HEK293 (cell line): Measurements from ENCODE around the gene ZFYVE19.
A peak's percentile ranks its signal among the peaks of the same experiment; 100 is the strongest.

Source experiments
- CTCF ChIA-PET: fragments of 350-600 bp; formaldehyde crosslinking; extraction: SDS; loops from one replicate; lab custom pipeline; 2021; ENCODE audit warnings: antibody characterized with exemption; lab: Yijun Ruan, JAX
- POLR2A ChIA-PET: fragments of 300-600 bp; formaldehyde crosslinking; extraction: SDS; loops from one replicate; lab custom pipeline; 2020; ENCODE audit warnings: antibody characterized with exemption, inconsistent platforms; lab: Yijun Ruan, JAX
- H3K27ac ChIP-seq: fragments of 200-500 bp; sonication (Bioruptor generic); 2 replicates; pipeline ENCODE4 v1.5.1; 2014; ENCODE audit warnings: low read depth, low read length, control low read depth, inconsistent platforms; ENCODE audit errors: extremely low read depth
- H3K36me3 ChIP-seq, 2 experiments: fragments of 200-500 bp in 1 of 2; sonication (Bioruptor generic) in 1 of 2; 1 replicate in 1 of 2; 2 replicates in 1 of 2; pipeline ENCODE4 v1.5.1; 2014 to 2017; ENCODE audit warnings: inconsistent platforms in 2 of 2, low read length in 2 of 2; ENCODE audit not compliant: control insufficient read depth in 2 of 2, insufficient read depth in 1 of 2
- H3K4me1 ChIP-seq: fragments of 200-500 bp; sonication (Bioruptor generic); 2 replicates; pipeline ENCODE4 v1.5.1; 2014; ENCODE audit warnings: mild to moderate bottlenecking, low read length, inconsistent platforms; ENCODE audit not compliant: control insufficient read depth, insufficient read depth
- H3K4me3 ChIP-seq: 2 replicates; pipeline ENCODE4 v1.5.1; 2011; ENCODE audit warnings: low read depth, mild to moderate bottlenecking, control low read depth, low read length, moderate library complexity
- H3K9me3 ChIP-seq: fragments of 200-500 bp; sonication (Bioruptor generic); 2 replicates; pipeline ENCODE4 v1.5.1; 2014; ENCODE audit warnings: low read depth, low read length, inconsistent platforms; ENCODE audit not compliant: control insufficient read depth, insufficient read depth
- HOXD13 ChIP-seq: sonication (generic); formaldehyde crosslinking; IDR thresholded peaks from 2 replicates; pipeline ENCODE4 v1.8.0; 2022; ENCODE audit warnings: missing genetic modification reagents, borderline replicate concordance
- PRDM6 ChIP-seq: fragments of 450-650 bp; formaldehyde crosslinking; IDR thresholded peaks from 2 replicates; pipeline ENCODE4 v1.5.1; 2017; ENCODE audit warnings: missing biosample characterization, missing genetic modification characterization
- REST ChIP-seq: fragments of 450-650 bp; formaldehyde crosslinking; IDR thresholded peaks from 2 replicates; pipeline ENCODE4 v1.5.1; 2016; ENCODE audit warnings: missing biosample characterization, missing genetic modification characterization
- TSHZ1 ChIP-seq: fragments of 450-650 bp; formaldehyde crosslinking; IDR thresholded peaks from 2 replicates; pipeline ENCODE4 v1.5.1; 2016; ENCODE audit warnings: missing biosample characterization, missing genetic modification characterization, borderline replicate concordance
- ZBTB11 ChIP-seq: fragments of 450-650 bp; formaldehyde crosslinking; conservative IDR thresholded peaks from 2 replicates; pipeline ENCODE4 v1.5.1; 2016; ENCODE audit warnings: low read depth, missing biosample characterization, missing genetic modification characterization
- ZFP69B ChIP-seq: fragments of 450-650 bp; formaldehyde crosslinking; IDR thresholded peaks from 2 replicates; pipeline ENCODE4 v1.5.1; 2016; ENCODE audit warnings: missing biosample characterization, missing genetic modification characterization
- ZNF16 ChIP-seq: fragments of 450-650 bp; formaldehyde crosslinking; IDR thresholded peaks from 2 replicates; pipeline ENCODE4 v1.5.1; 2016; ENCODE audit warnings: low read depth, missing biosample characterization, missing genetic modification characterization
- ZNF214 ChIP-seq: fragments of 450-650 bp; formaldehyde crosslinking; IDR thresholded peaks from 2 replicates; pipeline ENCODE4 v1.5.1; 2017; ENCODE audit warnings: missing biosample characterization, mild to moderate bottlenecking, missing genetic modification characterization, borderline replicate concordance
- ZNF23 ChIP-seq: fragments of 450-650 bp; formaldehyde crosslinking; IDR thresholded peaks from 2 replicates; pipeline ENCODE4 v1.5.1; 2016; ENCODE audit warnings: missing biosample characterization, missing genetic modification characterization, borderline replicate concordance
- ZNF362 ChIP-seq: fragments of 450-650 bp; formaldehyde crosslinking; IDR thresholded peaks from 2 replicates; pipeline ENCODE4 v1.5.1; 2016; ENCODE audit warnings: missing biosample characterization, missing genetic modification characterization
- ZNF510 ChIP-seq: fragments of 450-650 bp; formaldehyde crosslinking; IDR thresholded peaks from 2 replicates; pipeline ENCODE4 v1.5.1; 2018; ENCODE audit warnings: mild to moderate bottlenecking, missing genetic modification characterization, missing biosample characterization; ENCODE audit not compliant: insufficient replicate concordance
- ZNF530 ChIP-seq: fragments of 450-650 bp; formaldehyde crosslinking; IDR thresholded peaks from 2 replicates; pipeline ENCODE4 v1.5.1; 2016; ENCODE audit warnings: low read depth, missing biosample characterization, missing genetic modification characterization
- ZNF600 ChIP-seq: fragments of 450-650 bp; formaldehyde crosslinking; IDR thresholded peaks from 2 replicates; pipeline ENCODE4 v1.5.1; 2016; ENCODE audit warnings: missing biosample characterization, missing genetic modification characterization
- ZNF624 ChIP-seq: fragments of 450-650 bp; formaldehyde crosslinking; IDR thresholded peaks from 2 replicates; pipeline ENCODE4 v1.5.1; 2017; ENCODE audit warnings: missing biosample characterization, missing genetic modification characterization
- ZNF629 ChIP-seq: fragments of 450-650 bp; formaldehyde crosslinking; IDR thresholded peaks from 2 replicates; pipeline ENCODE4 v1.5.1; 2017; ENCODE audit warnings: missing biosample characterization, missing genetic modification characterization

The ZFYVE19 gene

GRCh38 chr15:40789999-40790398, 16.9 kb upstream of the ZFYVE19 start:
- CTCF ChIA-PET, result no interaction called here

GRCh38 chr15:40790718-40791117, 16.2 kb upstream of the ZFYVE19 start:
- H3K4me1 ChIP-seq, result peaks cover 8% of the 10 kb centered on the region
- no peak overlapping the region for H3K27ac ChIP-seq
- ChIA-PET CTCF (no interaction called here), POLR2A (no interaction called here)
- H3K9me3 ChIP-seq, result no peaks in the 10 kb centered on the region
- H3K36me3 ChIP-seq, result peaks cover 0 to 2% of the 10 kb centered on the region in 2 experiments; a peak in 2 of 3 replicates
- no peak for TF ChIP-seq ZNF362 (tag by site-specific recombination)
- TF ChIP-seq ZNF624, result no peak
- 0 out of 2 replicates have a peak, but pooled peaks have one; percentile 16 for TF ChIP-seq ZNF629 (tag by site-specific recombination)
- no peak for TF ChIP-seq TSHZ1
- no peak overlapping the region for H3K4me3 ChIP-seq

More at GRCh38 chr15:40789999-40790398, 16.9 kb upstream of the ZFYVE19 start:
- H3K4me3 ChIP-seq, result no peak overlapping the region
- no peak overlapping the region for H3K27ac ChIP-seq
- H3K9me3 ChIP-seq, result no peaks in the 10 kb centered on the region
- H3K4me1 ChIP-seq, result peaks cover 8% of the 10 kb centered on the region
- H3K36me3 ChIP-seq, result peaks cover 0 to 2% of the 10 kb centered on the region in 2 experiments; a peak in 2 of 3 replicates
- POLR2A ChIA-PET, result interaction anchor here (0.6 kb wide), 1 partner anchor 12 kb away, joined by 7 read pairs; no protein-coding TSS in a partner anchor
- TF ChIP-seq HOXD13 (no peak), ZBTB11 (tag by site-specific recombination) (no peak), ZNF23 (no peak), ZFP69B (tag by site-specific recombination) (no peak), ZNF600 (no peak), ZNF530 (tag by site-specific recombination) (no peak)

GRCh38 chr15:40792394-40792793, 14.5 kb upstream of the ZFYVE19 start:
- ChIA-PET POLR2A (no interaction called here), CTCF (interaction anchor here (0.9 to 2.0 kb wide), 3 partner anchors 10 to 203 kb away, joined by 3 to 6 read pairs (median 4); no protein-coding TSS in a partner anchor)
- H3K27ac ChIP-seq, result no peak overlapping the region
- TF ChIP-seq ZNF510 (tag by site-specific recombination) (no peak), ZNF16 (tag by site-specific recombination) (no peak), ZNF214 (tag by site-specific recombination) (no peak), PRDM6 (tag by site-specific recombination) (no peak), REST (tag by site-specific recombination) (no peak)
- peaks cover 0 to 2% of the 10 kb centered on the region in 2 experiments; a peak in 2 of 3 replicates for H3K36me3 ChIP-seq
- no peak overlapping the region for H3K4me3 ChIP-seq
- H3K9me3 ChIP-seq, result no peaks in the 10 kb centered on the region
- H3K4me1 ChIP-seq, result peaks cover 5% of the 10 kb centered on the region
